GM19238 (cell line): ENCODE measurements around the gene AFP.

ENCODE experiments used
- DNase-seq: peaks from one replicate; pipeline ENCODE4 v3.0.0; 2011; ENCODE audit warnings: low spot score; ENCODE audit not compliant: insufficient read length

AFP gene

GRCh38 chr4:73438048-73438447 lies 2.0 kb downstream of the AFP start:
- DNase-seq: no peak

GRCh38 chr4:73438582-73439215 lies 2.7 kb downstream of the AFP start:
- DNase-seq: no peak

- DNase-seq: no peak
These were observed 3.4 kb downstream of the AFP start for GRCh38 chr4:73439445-73439844.

- DNase-seq: no peak
These were observed 4.0 kb downstream of the AFP start for GRCh38 chr4:73439991-73440390.

- DNase-seq: no peak
These were observed 4.6 kb downstream of the AFP start for GRCh38 chr4:73440653-73441052.

- DNase-seq: no peak
These were observed 6.3 kb downstream of the AFP start for GRCh38 chr4:73442275-73442674.

- DNase-seq: no peak
These were observed 7.2 kb downstream of the AFP start for GRCh38 chr4:73443224-73443623.

GRCh38 chr4:73445383-73446335 lies 9.6 kb downstream of the AFP start:
- DNase-seq: no peak

GRCh38 chr4:73446336-73446938 lies 10.4 kb downstream of the AFP start:
- peak; percentile 10 for DNase-seq

GRCh38 chr4:73447671-73448070 lies 11.7 kb downstream of the AFP start:
- no peak for DNase-seq

GRCh38 chr4:73448448-73449203 lies 12.6 kb downstream of the AFP start:
- no peak for DNase-seq

- no peak for DNase-seq
These were observed 14.5 kb downstream of the AFP start for GRCh38 chr4:73450398-73451004.

- DNase-seq: no peak
These were observed 15.4 kb downstream of the AFP start for GRCh38 chr4:73451404-73451803.

GRCh38 chr4:73451981-73452747 lies 16.1 kb downstream of the AFP start:
- DNase-seq: no peak

- DNase-seq: no peak
These were observed 17.1 kb downstream of the AFP start for GRCh38 chr4:73452953-73453700.

- no peak for DNase-seq
These were observed 17.6 kb downstream of the AFP start for GRCh38 chr4:73453701-73454005.

GRCh38 chr4:73454920-73455319 lies 18.9 kb downstream of the AFP start:
- no peak for DNase-seq

GRCh38 chr4:73456177-73457022 lies 20.4 kb downstream of the AFP start:
- no peak for DNase-seq
